HepG2 (cell line): ENCODE data around the gene SRRM4. TPM values are rescaled to one million over a fixed set of nuclear protein-coding genes. Genes with fewer than 3 reads are reported as not detected.

Experiments used
- ATAC-seq: fragments of 200-7000 bp; cut with Tn5 transposase; 3 replicates; pipeline ENCODE4 v1.9.1; 2020; ENCODE audit warnings: mild to moderate bottlenecking, moderate library complexity
- BruUV-seq: library from RNA; stranded (reverse); fragments of 400-500 nt; replicated peaks from 2 replicates; lab custom pipeline; 2021; lab: Mats Ljungman, UMichigan
- CTCF ChIA-PET: fragments of 300-600 bp; formaldehyde crosslinking; extraction: SDS; loops from one replicate; lab custom pipeline; 2021; ENCODE audit warnings: low total read pairs, inconsistent platforms, low intra/inter-chr PET ratio; lab: Yijun Ruan, JAX
- POLR2A ChIA-PET: fragments of 350-600 bp; sonication (Branson Sonifier 250); formaldehyde crosslinking; loops from one replicate; lab custom pipeline; 2020; ENCODE audit warnings: antibody characterized with exemption, inconsistent platforms; lab: Yijun Ruan, JAX
- DNase-seq: peaks from one replicate; pipeline ENCODE4 v3.0.0-alpha.2; 2015; ENCODE audit warnings: low spot score
- FAIRE-seq: peaks from 3 replicates; lab custom pipeline; 2011; peaks lifted over from hg19 to GRCh38; lab: Jason Lieb, UNC
- H2AFZ ChIP-seq: one replicate; pipeline ENCODE4 v1.6.1; 2011; ENCODE audit warnings: low read length, inconsistent platforms
- H3K27ac ChIP-seq: fragments of 300-600 bp; 3 replicates; pipeline ENCODE4 v1.8.0; 2011; ENCODE audit warnings: mixed run types, mild to moderate bottlenecking, mixed read lengths, low read length, inconsistent platforms; ENCODE audit not compliant: insufficient read depth; ENCODE audit errors: extremely low read length
- H3K27me3 ChIP-seq, 2 experiments: fragments of 200-600 bp in 1 of 2; 2 replicates in 1 of 2; 3 replicates in 1 of 2; pipeline versions ENCODE4 v1.6.0 to v1.8.0; 2011; ENCODE audit warnings: low read length in 2 of 2, mild to moderate bottlenecking in 2 of 2, moderate library complexity in 2 of 2, inconsistent platforms in 1 of 2; ENCODE audit not compliant: insufficient read depth in 2 of 2, control insufficient read depth in 1 of 2
- H3K36me3 ChIP-seq, 2 experiments: fragments of 200-600 bp in 1 of 2; replicated peaks in 1 of 2; 2 replicates in 1 of 2; 3 replicates in 1 of 2; pipeline versions ENCODE4 v1.5.1 to v1.8.0; 2011; ENCODE audit warnings: low read length in 2 of 2, inconsistent platforms in 1 of 2; ENCODE audit not compliant: insufficient read depth in 2 of 2, control insufficient read depth in 1 of 2
- H3K4me1 ChIP-seq: 2 replicates; pipeline ENCODE4 v1.5.1; 2012; ENCODE audit warnings: low read length, inconsistent platforms; ENCODE audit not compliant: insufficient read depth
- H3K4me2 ChIP-seq: 2 replicates; pipeline ENCODE4 v1.6.0; 2011; ENCODE audit warnings: low read depth, low read length, inconsistent platforms
- H3K4me3 ChIP-seq, 3 experiments: fragments of 200-600 bp in 1 of 3; sonication (generic), shearing (Covaris generic) in 1 of 3; replicated peaks in 1 of 3; 2 replicates each; pipeline ENCODE4 v1.5.1; 2011 to 2016; ENCODE audit warnings: low read length in 3 of 3, inconsistent platforms in 2 of 3, low read depth in 2 of 3, mild to moderate bottlenecking in 2 of 3, control low read depth in 1 of 3, mixed read lengths in 1 of 3; ENCODE audit not compliant: insufficient read depth in 1 of 3
- H3K79me2 ChIP-seq: one replicate; pipeline ENCODE4 v1.6.1; 2011; ENCODE audit warnings: low read length, inconsistent platforms; ENCODE audit not compliant: insufficient read depth
- H3K9ac ChIP-seq: 2 replicates; pipeline ENCODE4 v1.6.0; 2011; ENCODE audit warnings: mild to moderate bottlenecking, low read depth, low read length, inconsistent platforms; ENCODE audit not compliant: insufficient read depth
- H3K9me3 ChIP-seq: 2 replicates; pipeline ENCODE4 v1.5.1; 2012; ENCODE audit warnings: mild to moderate bottlenecking, low read length
- H4K20me1 ChIP-seq: 2 replicates; pipeline ENCODE4 v1.6.0; 2011; ENCODE audit warnings: inconsistent platforms, mild to moderate bottlenecking, low read length, moderate library complexity; ENCODE audit not compliant: insufficient read depth
- CEBPZ ChIP-seq: IDR thresholded peaks from 2 replicates; pipeline ENCODE4 v1.6.1; 2012; ENCODE audit warnings: low read length, improper control_type of control experiment
- CTCF ChIP-seq: sonication (generic); formaldehyde crosslinking; IDR thresholded peaks from 2 replicates; pipeline ENCODE4 v1.5.0; 2020; ENCODE audit warnings: mild to moderate bottlenecking, missing genetic modification reagents, moderate library complexity
- EHMT2 ChIP-seq: fragments of 200-600 bp; sonication (generic); IDR thresholded peaks from 2 replicates; pipeline ENCODE4 v1.7.0; 2017; ENCODE audit warnings: antibody characterized with exemption, low read depth, low read length, borderline replicate concordance
- NR0B2 ChIP-seq: sonication (generic); formaldehyde crosslinking; IDR thresholded peaks from 2 replicates; pipeline ENCODE4 v1.4.0; 2020; ENCODE audit warnings: mild to moderate bottlenecking, missing genetic modification reagents
- NR2F1 ChIP-seq, 2 experiments: fragments of 450-650 bp in 1 of 2; formaldehyde crosslinking in 1 of 2; IDR thresholded peaks; 2 replicates each; pipeline versions ENCODE4 v1.5.0 to v1.6.1; 2016 to 2020; ENCODE audit warnings: mild to moderate bottlenecking in 1 of 2, missing compliant biosample characterization in 1 of 2, missing genetic modification reagents in 1 of 2, moderate library complexity in 1 of 2
- TGIF2 ChIP-seq: IDR thresholded peaks from 2 replicates; pipeline ENCODE4 v1.6.1; 2016; ENCODE audit warnings: control low read depth, missing compliant biosample characterization
- ZBED4 ChIP-seq: sonication (generic); formaldehyde crosslinking; IDR thresholded peaks from 2 replicates; pipeline ENCODE4 v1.4.0; 2020; ENCODE audit warnings: missing genetic modification reagents, borderline replicate concordance
- ZBTB14 ChIP-seq: sonication (generic); formaldehyde crosslinking; IDR thresholded peaks from 2 replicates; pipeline ENCODE4 v1.4.0; 2020; ENCODE audit warnings: missing genetic modification reagents
- ZNF431 ChIP-seq: sonication (generic); formaldehyde crosslinking; IDR thresholded peaks from 2 replicates; pipeline ENCODE4 v1.9.0; 2022; ENCODE audit warnings: missing genetic modification reagents, low read depth, mild to moderate bottlenecking, borderline replicate concordance
- ZSCAN20 ChIP-seq: sonication (generic); formaldehyde crosslinking; IDR thresholded peaks from 2 replicates; pipeline ENCODE4 v1.4.0; 2020; ENCODE audit warnings: missing genetic modification reagents, mild to moderate bottlenecking, borderline replicate concordance
- WGBS: methylation state at CpG from one replicate; pipeline ENCODE4 v1.1.6; 2017; ENCODE audit warnings: low lambda C conversion rate; 5-methylcytosine and 5-hydroxymethylcytosine counted together
- in situ Hi-C: cut with HindIII; loops from 2 replicates; pipeline ENCODE4 v1.10.0; 2017; ENCODE audit warnings: low pct_unique_long_range_greater_than_20kb; ENCODE audit not compliant: extremely low pct_ligation_motif_present
- intact Hi-C: fragments of 100-400 bp; cut with micrococcal nuclease; formaldehyde crosslinking; loops from one replicate; pipeline ENCODE4 v1.10.0; 2022; ENCODE audit not compliant: unreplicated experiment
- polyA plus RNA-seq, 8 experiments: library from polyadenylated mRNA; depleted of rRNA in 3 of 8; stranded (reverse) in 7 of 8; unstranded in 1 of 8; fragments of >200 nt; fragmentation: Illumina TruSeq in 4 of 8; extraction: Trizol in 4 of 8; gene quantifications; 2 replicates each; pipeline versions ENCODE4 v1.2.1 to v1.2.3, GENCODE V29; 2011 to 2016; ENCODE audit warnings: low read depth in 4 of 8, missing spikeins in 1 of 8, mixed read lengths in 1 of 8; ENCODE audit not compliant: insufficient read depth in 1 of 8
- total RNA-seq, 5 experiments: library from RNA; depleted of rRNA; stranded (reverse); fragments of >200 nt; fragmentation: Illumina TruSeq; extraction: Trizol; gene quantifications; 2 replicates each; pipeline ENCODE4 v1.2.3, GENCODE V29; 2016; ENCODE audit warnings: low read depth in 1 of 5

The SRRM4 gene
- total and polyA plus RNA-seq, 2 of the 13 experiments (the other 11 are each of a cell fraction or from before 2014, with no cell fraction given), result not detected

- in situ Hi-C loops (no loop called here), intact Hi-C loops (no loop called here)
- ATAC-seq, result no peak
- H3K4me2 ChIP-seq, result no peak overlapping the region
- DNase-seq, result no peak
- no TSS peak for BruUV-seq
- H4K20me1 ChIP-seq, result no peaks in the 10 kb centered on the region
- CTCF ChIA-PET, result no interaction called here
- no peaks in the 10 kb centered on the region for H3K36me3 ChIP-seq
- no peak overlapping the region for H3K27ac ChIP-seq
- H3K4me3 ChIP-seq, result no peak overlapping the region
- H3K9me3 ChIP-seq, result no peaks in the 10 kb centered on the region
- FAIRE-seq, result no peak
- no peaks in the 10 kb centered on the region for H3K79me2 ChIP-seq
- no peak overlapping the region for H3K9ac ChIP-seq
- no peaks in the 10 kb centered on the region for H3K4me1 ChIP-seq
- 2% methylated on average over 5 of the region's 5 CpGs for WGBS
- POLR2A ChIA-PET, result no interaction called here
- no peaks in the 10 kb centered on the region for H3K27me3 ChIP-seq
- H2AFZ ChIP-seq, result no peak overlapping the region
- no peak for TF ChIP-seq ZSCAN20 (CRISPR knock-in tag)
- no peak for TF ChIP-seq CEBPZ
- no peak for TF ChIP-seq CTCF
- TF ChIP-seq ZBTB14, result no peak
- no peak for TF ChIP-seq ZNF431 (CRISPR knock-in tag)
- no peak for TF ChIP-seq NR0B2
- TF ChIP-seq NR2F1 (CRISPR knock-in tag; IDR thresholded peaks at IDR 0.05), result no peak
- no peak for TF ChIP-seq ZBED4 (CRISPR knock-in tag)
- TF ChIP-seq TGIF2, result no peak
- no peak for TF ChIP-seq EHMT2
Observed at GRCh38 chr12:118958520-118958919, 22.8 kb upstream of the SRRM4 start.
